Measurements from ENCODE around the gene C11orf91.
A peak's percentile ranks its signal among the peaks of the same experiment; 100 is the strongest.
"Not testable (repeated sequence)": the region's sequence is repeated elsewhere in the genome, so short reads cannot be mapped to it uniquely, and the experiment has no call there.

Gene C11orf91

DNA sequence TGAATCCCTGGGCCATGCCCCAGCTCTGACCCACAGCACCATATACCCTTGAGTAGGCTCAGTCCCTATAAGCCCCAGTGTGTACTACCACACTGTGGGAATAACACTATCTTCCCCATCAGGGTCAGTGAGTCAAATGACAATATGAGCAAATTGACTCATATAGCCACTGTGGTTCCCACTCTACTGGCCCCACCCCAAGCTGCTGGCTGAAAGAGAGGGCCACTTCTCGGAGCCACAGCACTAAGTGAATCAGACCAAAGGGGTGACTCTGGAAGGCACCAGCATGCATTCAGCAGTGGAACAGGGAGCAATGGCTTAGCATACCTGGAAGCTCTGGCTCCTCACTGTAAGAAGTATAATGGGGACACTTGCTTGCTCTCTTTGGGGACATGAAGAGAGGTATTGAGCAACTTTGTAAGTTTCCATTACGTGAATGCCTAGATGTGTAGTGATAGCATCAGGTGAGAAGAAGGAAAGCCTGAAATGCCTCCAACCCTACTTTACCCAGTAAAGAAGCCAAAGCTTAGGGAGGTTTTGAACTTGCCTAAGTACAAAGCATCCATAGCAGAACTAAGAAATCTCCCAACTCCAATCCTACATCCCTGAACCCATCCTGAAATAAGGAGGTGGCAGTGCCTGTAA is 22.1 kb upstream of the C11orf91 start:
- FAIRE-seq: no peak
- no peak for DNase-seq (ENCODE audit: insufficient read length, low spot score)

- DNase-seq (ENCODE audit: insufficient read length, low spot score) (no peak), FAIRE-seq (no peak)
These were observed 21.4 kb upstream of the C11orf91 start for GRCh38 chr11:33721984-33722383.

DNA sequence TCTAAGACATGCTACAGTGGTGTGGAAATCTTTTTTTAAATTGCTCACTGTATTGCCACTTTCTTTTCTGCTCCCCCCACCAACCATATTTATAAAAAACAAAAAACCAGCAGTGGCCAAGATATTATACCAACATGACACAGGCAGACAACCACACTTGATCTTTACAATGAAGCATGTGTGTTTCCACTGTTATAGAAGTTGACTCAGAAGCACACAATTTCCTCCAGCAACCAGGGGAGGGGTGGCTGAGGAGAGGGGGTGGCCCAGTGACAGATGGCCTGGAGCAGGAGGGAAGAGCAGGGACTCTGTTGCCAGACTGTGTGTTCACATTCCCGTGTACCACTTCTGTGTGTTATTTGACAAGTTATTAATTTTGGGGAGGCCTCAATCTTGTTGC is 20.8 kb upstream of the C11orf91 start:
- no peak for FAIRE-seq
- no peak for DNase-seq (ENCODE audit: insufficient read length, low spot score)

DNA sequence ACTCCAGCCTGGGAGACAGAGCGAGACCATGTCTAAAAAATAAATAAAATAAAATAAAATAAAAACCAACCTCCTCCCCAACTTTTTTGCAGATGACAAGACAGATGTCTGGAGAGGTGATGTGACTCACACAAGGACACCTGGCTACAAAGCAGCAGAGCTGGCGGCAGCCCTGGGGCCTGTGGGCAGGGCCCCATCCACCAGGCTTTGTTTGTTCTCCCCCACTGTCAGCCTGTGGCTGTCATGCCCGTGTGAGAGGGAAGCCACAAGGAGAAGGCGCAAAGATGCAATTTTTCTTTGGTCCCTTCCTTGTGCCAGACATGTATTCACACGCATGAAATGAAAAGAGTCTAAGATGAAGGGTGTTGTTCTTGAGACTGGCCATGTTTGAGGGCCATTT is 19.0 kb upstream of the C11orf91 start:
- no peak for DNase-seq (ENCODE audit: insufficient read length, low spot score)
- FAIRE-seq: no peak

- FAIRE-seq (no peak), DNase-seq (ENCODE audit: insufficient read length, low spot score) (no peak)
These were observed 17.8 kb upstream of the C11orf91 start for GRCh38 chr11:33718440-33718839.

GRCh38 chr11:33716243-33716642 is 15.6 kb upstream of the C11orf91 start:
- FAIRE-seq: peak; percentile 72
- no peak for DNase-seq (ENCODE audit: insufficient read length, low spot score)

- DNase-seq (ENCODE audit: insufficient read length, low spot score) (no peak), FAIRE-seq (no peak)
These were observed 13.3 kb upstream of the C11orf91 start for GRCh38 chr11:33713856-33714398.

- DNase-seq (ENCODE audit: insufficient read length, low spot score): no peak
- no peak for FAIRE-seq
These were observed 12.7 kb upstream of the C11orf91 start for GRCh38 chr11:33713151-33713855.

DNA sequence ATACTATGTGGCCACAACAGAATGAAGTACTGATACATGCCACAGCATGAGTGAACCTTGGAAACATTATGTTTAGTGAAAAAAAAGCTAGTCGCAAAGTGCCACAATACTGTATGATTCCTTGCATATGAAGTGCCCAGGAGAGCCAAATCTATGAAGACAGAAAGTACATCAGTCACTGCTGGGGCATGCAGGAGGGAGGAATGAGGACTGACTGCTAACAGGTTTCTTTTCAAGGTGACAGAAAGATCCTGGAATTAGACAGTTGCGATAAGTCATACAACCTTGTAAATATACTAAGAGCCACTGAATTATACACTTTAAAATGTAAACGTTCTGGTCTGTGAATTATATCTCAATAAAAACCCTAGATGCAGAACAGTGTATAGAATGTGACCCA is 11.8 kb upstream of the C11orf91 start:
- FAIRE-seq (no peak), DNase-seq (ENCODE audit: insufficient read length, low spot score) (no peak)

DNA sequence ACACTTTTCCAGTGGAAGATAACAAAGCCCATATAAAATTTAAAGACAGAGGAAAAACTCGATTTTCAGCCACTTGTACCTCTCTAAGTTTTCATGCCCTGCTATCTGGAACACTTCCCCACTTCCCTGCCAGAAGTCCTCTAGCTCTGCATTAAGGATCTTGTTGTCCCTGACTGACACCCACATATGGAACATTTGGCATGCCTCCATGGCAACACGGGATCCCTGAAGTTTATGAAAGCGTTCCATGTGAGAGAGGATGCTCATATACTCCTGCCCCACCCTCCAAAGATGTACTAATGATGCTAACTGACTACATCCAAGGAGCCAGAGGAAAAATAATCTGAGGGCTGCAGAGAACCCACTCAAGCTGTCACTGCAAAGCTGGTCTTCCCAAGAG is 8.8 kb upstream of the C11orf91 start:
- DNase-seq (ENCODE audit: insufficient read length, low spot score) (no peak), FAIRE-seq (no peak)

GRCh38 chr11:33708985-33709384 is 8.4 kb upstream of the C11orf91 start:
- FAIRE-seq (no peak), DNase-seq (ENCODE audit: insufficient read length, low spot score) (no peak)

DNA sequence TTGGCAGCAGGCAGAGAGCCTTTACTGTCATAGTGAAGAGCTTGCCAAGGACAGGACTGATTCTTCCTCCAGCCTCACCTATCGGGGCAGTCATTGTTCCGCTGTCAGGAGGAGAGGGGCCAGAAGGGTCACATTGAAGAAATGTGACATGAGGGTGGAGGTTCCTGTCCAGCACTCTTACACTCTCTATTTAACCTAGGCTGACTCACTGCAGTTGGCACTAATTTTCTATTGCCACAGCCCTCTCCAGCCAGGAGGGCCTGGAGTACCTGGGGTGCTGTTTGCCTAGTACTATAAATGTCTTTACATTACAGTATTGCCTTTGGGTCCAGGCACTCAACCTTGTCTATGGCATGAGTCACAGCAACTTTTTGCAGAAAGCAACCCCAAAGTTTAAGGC is 7.2 kb upstream of the C11orf91 start:
- not testable (repeated sequence) for DNase-seq (ENCODE audit: insufficient read length, low spot score); FAIRE-seq

DNA sequence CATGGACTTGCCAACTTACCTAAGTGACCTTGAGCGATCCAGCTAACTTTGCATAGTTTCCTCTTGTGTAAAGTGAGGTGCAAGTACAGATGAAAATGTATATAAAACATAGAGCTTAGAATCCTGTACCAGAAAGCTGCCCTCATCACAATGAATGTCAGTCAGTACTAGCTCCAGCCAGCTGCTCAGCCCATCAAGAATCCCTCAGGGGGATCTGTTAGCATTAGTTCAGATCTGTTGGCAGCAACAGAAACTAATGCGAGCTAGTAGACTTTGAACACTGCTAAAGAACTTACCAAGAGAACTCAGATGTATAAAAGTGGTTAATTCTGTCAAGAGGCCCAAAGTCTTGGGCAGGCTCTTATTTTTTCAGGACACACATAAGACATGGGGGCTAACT is 6.3 kb upstream of the C11orf91 start:
- DNase-seq (ENCODE audit: insufficient read length, low spot score) (no peak), FAIRE-seq (no peak)

DNA sequence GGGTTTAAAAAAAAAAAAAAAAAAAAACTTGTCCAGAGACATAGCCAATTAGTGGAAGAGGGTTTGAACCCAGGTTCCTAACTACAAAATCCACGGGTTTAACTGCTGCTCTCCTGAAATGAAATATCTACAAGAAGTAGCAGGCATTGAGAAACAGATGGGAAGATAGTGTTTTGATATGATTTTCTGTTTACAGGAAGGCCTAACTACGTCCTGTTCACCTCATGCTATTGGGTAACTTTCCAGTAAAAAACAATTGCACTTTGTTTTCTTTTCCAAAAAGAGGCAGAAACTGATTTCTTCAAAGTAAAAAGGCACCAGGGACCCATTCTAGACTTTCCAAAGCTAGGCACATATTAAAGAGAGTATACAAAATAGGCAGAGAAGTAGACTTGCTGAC is 5.9 kb upstream of the C11orf91 start:
- FAIRE-seq (no peak), DNase-seq (ENCODE audit: insufficient read length, low spot score) (no peak)

DNA sequence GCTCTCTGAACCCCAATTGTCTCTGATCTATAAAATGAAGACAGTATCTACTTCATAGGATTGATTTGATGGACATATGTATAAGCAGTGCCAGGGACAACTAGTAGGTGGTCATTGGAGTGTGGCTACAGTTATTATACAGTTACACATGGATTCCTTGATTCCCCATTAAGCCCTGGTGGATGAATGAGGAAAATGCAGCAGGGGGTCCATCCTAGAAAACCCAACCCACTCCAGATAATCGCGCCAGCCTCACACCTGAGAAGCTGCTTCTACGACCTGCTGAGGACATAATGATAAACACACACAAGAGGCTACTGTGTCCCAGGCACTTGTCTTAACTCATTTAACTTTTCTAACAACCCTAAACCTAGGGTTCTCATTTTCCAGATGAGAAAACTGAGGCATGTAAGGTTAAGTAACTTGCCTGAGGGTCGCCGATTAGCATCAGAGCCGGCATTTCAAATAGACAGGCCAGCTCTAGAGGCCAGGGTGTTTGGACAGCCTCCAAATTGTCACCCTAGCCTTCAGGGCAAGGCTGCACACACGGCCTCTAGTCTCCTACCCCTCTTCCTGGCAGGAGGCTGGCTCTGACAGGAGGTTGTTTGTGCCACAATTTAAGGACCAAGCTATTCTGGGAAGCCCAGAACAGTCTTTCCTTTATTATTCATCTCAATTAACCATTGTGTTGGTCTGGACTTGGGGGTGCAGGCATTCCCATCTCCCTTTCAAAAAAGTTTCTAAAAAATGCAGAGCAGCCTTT is 3.8 kb upstream of the C11orf91 start:
- FAIRE-seq: no peak
- no peak for DNase-seq (ENCODE audit: insufficient read length, low spot score)

GRCh38 chr11:33703788-33704187 is 3.2 kb upstream of the C11orf91 start:
- no peak for DNase-seq (ENCODE audit: insufficient read length, low spot score)
- FAIRE-seq: no peak

DNA sequence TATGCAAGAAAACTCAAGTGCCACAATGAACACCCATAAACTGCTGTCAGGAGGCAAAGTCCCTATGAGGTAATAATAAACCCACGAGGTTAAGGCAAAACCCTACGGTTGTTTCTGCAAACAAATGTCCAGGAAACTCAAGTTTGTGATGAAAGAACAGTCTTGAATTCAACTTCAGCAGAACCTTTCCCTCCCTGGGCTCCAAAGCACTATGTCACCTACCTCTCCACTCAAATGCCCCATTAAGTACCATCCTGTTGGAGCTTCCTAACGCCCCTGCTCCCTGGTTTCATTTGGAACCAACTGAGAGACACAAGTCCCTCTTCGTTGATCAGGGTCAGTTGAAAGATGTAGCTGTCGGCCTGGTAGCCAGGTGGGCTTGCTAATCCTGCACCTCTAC is 2.6 kb upstream of the C11orf91 start:
- DNase-seq (ENCODE audit: insufficient read length, low spot score): no peak
- no peak for FAIRE-seq

- no peak for DNase-seq (ENCODE audit: insufficient read length, low spot score)
- FAIRE-seq: no peak
These were observed 940 bp upstream of the C11orf91 start for GRCh38 chr11:33701302-33702230.

DNA sequence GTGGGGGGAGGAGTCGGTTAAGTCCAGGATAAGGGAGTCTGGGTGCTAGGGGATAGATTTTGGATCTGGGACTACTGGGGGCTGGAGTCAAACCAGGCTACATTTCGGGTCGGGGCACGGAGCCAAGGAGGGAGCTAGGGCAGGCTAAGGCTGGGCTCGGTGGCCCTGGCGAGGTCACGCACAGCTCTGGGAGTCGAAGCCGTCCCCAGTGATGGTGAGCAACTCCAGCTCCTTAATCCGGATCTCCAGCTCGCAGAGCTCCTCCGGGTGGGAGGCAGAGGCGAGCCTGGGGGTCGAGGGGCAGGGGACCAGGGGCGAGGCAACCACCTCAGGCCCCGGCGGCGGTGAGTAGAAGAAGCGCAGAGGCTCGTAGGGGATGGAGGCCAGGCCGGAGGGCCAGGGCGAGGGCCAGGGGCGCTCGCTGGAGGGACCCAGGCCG is 544 bp downstream of the C11orf91 start:
- FAIRE-seq (no peak), DNase-seq (ENCODE audit: insufficient read length, low spot score) (no peak)

DNA sequence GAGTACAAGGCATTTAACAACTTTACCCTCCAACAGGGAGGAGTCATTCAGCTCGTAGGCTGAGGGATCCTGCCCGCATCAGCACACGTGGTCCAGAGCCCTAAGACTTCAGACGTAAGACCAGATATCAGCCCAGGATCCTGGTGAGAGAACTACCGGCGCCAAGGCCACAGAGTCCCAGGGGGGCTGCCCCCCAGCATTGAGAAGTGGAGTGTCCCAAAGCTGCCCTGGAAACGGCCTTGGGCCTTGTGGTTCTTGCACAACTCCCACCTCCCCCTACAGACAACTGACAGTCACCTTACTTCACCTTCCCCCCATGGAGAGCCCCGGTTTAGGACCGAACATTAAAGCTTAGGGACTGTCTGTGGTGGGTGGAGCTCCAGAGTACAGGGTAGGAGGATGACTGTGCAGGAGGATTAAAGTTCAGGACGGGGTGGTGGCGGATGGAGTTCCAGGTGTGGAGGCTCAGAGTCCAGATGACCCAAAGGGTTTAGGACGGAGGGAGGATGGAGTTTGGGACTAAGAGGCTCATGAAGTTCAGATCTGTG is 1.0 kb downstream of the C11orf91 start:
- DNase-seq (ENCODE audit: insufficient read length, low spot score) (no peak), FAIRE-seq (no peak)
